ENCODE data around the gene USP54.
"Not testable (repeated sequence)": the region's sequence is repeated elsewhere in the genome, so short reads cannot be mapped to it uniquely, and the experiment has no call there.

Gene USP54

GRCh38 chr10:73620974-73621373 is 29.8 kb upstream of the USP54 start:
- H3K27me3 ChIP-seq (ENCODE audit: control insufficient read depth, insufficient read depth, low read length); H3K27ac ChIP-seq (ENCODE audit: low read depth, low read length); H3K4me1 ChIP-seq (ENCODE audit: control insufficient read depth, insufficient read depth, low read length); H3K9ac ChIP-seq (ENCODE audit: low read depth, low read length); H3K4me3 ChIP-seq (ENCODE audit: low read depth, low read length); H3K9me3 ChIP-seq (ENCODE audit: control insufficient read depth, insufficient read depth, low read length); H3K36me3 ChIP-seq (ENCODE audit: control insufficient read depth, insufficient read depth, low read length): not testable (repeated sequence)

- not testable (repeated sequence) for H3K36me3 ChIP-seq (ENCODE audit: control insufficient read depth, insufficient read depth, low read length); H3K4me1 ChIP-seq (ENCODE audit: control insufficient read depth, insufficient read depth, low read length); H3K9me3 ChIP-seq (ENCODE audit: control insufficient read depth, insufficient read depth, low read length); H3K27ac ChIP-seq (ENCODE audit: low read depth, low read length); H3K9ac ChIP-seq (ENCODE audit: low read depth, low read length); H3K4me3 ChIP-seq (ENCODE audit: low read depth, low read length); H3K27me3 ChIP-seq (ENCODE audit: control insufficient read depth, insufficient read depth, low read length)
Measured at GRCh38 chr10:73617143-73617542, 26.0 kb upstream of the USP54 start.

- no peaks in the 10 kb centered on the region for H3K36me3 ChIP-seq (ENCODE audit: control insufficient read depth, insufficient read depth, low read length)
- no peak overlapping the region for H3K27ac ChIP-seq (ENCODE audit: low read depth, low read length)
- no peak overlapping the region for H3K4me3 ChIP-seq (ENCODE audit: low read depth, low read length)
- no peak overlapping the region for H3K9ac ChIP-seq (ENCODE audit: low read depth, low read length)
- H3K4me1 ChIP-seq (ENCODE audit: control insufficient read depth, insufficient read depth, low read length), result no peaks in the 10 kb centered on the region
- H3K27me3 ChIP-seq (ENCODE audit: control insufficient read depth, insufficient read depth, low read length), result no peaks in the 10 kb centered on the region
- H3K9me3 ChIP-seq (ENCODE audit: control insufficient read depth, insufficient read depth, low read length), result no peaks in the 10 kb centered on the region
Measured at GRCh38 chr10:73614720-73615119, 23.6 kb upstream of the USP54 start.

GRCh38 chr10:73609116-73609515 is 18.0 kb upstream of the USP54 start:
- Histone ChIP-seq H3K9me3 (ENCODE audit: control insufficient read depth, insufficient read depth, low read length) (no peaks in the 10 kb centered on the region), H3K4me1 (ENCODE audit: control insufficient read depth, insufficient read depth, low read length) (no peaks in the 10 kb centered on the region), H3K27me3 (ENCODE audit: control insufficient read depth, insufficient read depth, low read length) (no peaks in the 10 kb centered on the region), H3K4me3 (ENCODE audit: low read depth, low read length) (no peak overlapping the region), H3K9ac (ENCODE audit: low read depth, low read length) (no peak overlapping the region), H3K36me3 (ENCODE audit: control insufficient read depth, insufficient read depth, low read length) (no peaks in the 10 kb centered on the region), H3K27ac (ENCODE audit: low read depth, low read length) (no peak overlapping the region)

- Histone ChIP-seq H3K9me3 (ENCODE audit: control insufficient read depth, insufficient read depth, low read length) (no peaks in the 10 kb centered on the region), H3K4me3 (ENCODE audit: low read depth, low read length) (no peak overlapping the region; the same call in 1 of the 2 replicates), H3K27ac (ENCODE audit: low read depth, low read length) (peak overlapping the region; percentile 84), H3K4me1 (ENCODE audit: control insufficient read depth, insufficient read depth, low read length) (peaks cover 11% of the 10 kb centered on the region), H3K36me3 (ENCODE audit: control insufficient read depth, insufficient read depth, low read length) (no peaks in the 10 kb centered on the region), H3K27me3 (ENCODE audit: control insufficient read depth, insufficient read depth, low read length) (no peaks in the 10 kb centered on the region), H3K9ac (ENCODE audit: low read depth, low read length) (peak overlapping the region; percentile 19)
Measured at GRCh38 chr10:73601486-73601921, 10.4 kb upstream of the USP54 start.

GRCh38 chr10:73597346-73597745 is 6.2 kb upstream of the USP54 start:
- Histone ChIP-seq H3K36me3 (ENCODE audit: control insufficient read depth, insufficient read depth, low read length) (no peaks in the 10 kb centered on the region), H3K27ac (ENCODE audit: low read depth, low read length) (no peak overlapping the region), H3K4me3 (ENCODE audit: low read depth, low read length) (no peak overlapping the region), H3K9me3 (ENCODE audit: control insufficient read depth, insufficient read depth, low read length) (no peaks in the 10 kb centered on the region), H3K9ac (ENCODE audit: low read depth, low read length) (no peak overlapping the region), H3K4me1 (ENCODE audit: control insufficient read depth, insufficient read depth, low read length) (peaks cover 16% of the 10 kb centered on the region), H3K27me3 (ENCODE audit: control insufficient read depth, insufficient read depth, low read length) (no peaks in the 10 kb centered on the region)

- Histone ChIP-seq H3K4me1 (ENCODE audit: control insufficient read depth, insufficient read depth, low read length) (peaks cover 40% of the 10 kb centered on the region), H3K36me3 (ENCODE audit: control insufficient read depth, insufficient read depth, low read length) (no peaks in the 10 kb centered on the region), H3K27ac (ENCODE audit: low read depth, low read length) (no peak overlapping the region), H3K9me3 (ENCODE audit: control insufficient read depth, insufficient read depth, low read length) (no peaks in the 10 kb centered on the region), H3K4me3 (ENCODE audit: low read depth, low read length) (no peak overlapping the region), H3K9ac (ENCODE audit: low read depth, low read length) (no peak overlapping the region), H3K27me3 (ENCODE audit: control insufficient read depth, insufficient read depth, low read length) (no peaks in the 10 kb centered on the region)
Measured at GRCh38 chr10:73593812-73594211, 2.7 kb upstream of the USP54 start.

GRCh38 chr10:73593110-73593509 is 2.0 kb upstream of the USP54 start:
- Histone ChIP-seq H3K4me3 (ENCODE audit: low read depth, low read length) (no peak overlapping the region), H3K9me3 (ENCODE audit: control insufficient read depth, insufficient read depth, low read length) (no peaks in the 10 kb centered on the region), H3K27me3 (ENCODE audit: control insufficient read depth, insufficient read depth, low read length) (no peaks in the 10 kb centered on the region), H3K4me1 (ENCODE audit: control insufficient read depth, insufficient read depth, low read length) (peaks cover 43% of the 10 kb centered on the region), H3K27ac (ENCODE audit: low read depth, low read length) (peak overlapping the region; percentile 98), H3K36me3 (ENCODE audit: control insufficient read depth, insufficient read depth, low read length) (no peaks in the 10 kb centered on the region), H3K9ac (ENCODE audit: low read depth, low read length) (no peak overlapping the region)

GRCh38 chr10:73591935-73592699 is 975 bp upstream of the USP54 start:
- Histone ChIP-seq H3K27ac (ENCODE audit: low read depth, low read length) (peak overlapping the region; percentile 98), H3K9ac (ENCODE audit: low read depth, low read length) (peak overlapping the region; percentile 80), H3K36me3 (ENCODE audit: control insufficient read depth, insufficient read depth, low read length) (no peaks in the 10 kb centered on the region), H3K27me3 (ENCODE audit: control insufficient read depth, insufficient read depth, low read length) (no peaks in the 10 kb centered on the region), H3K4me1 (ENCODE audit: control insufficient read depth, insufficient read depth, low read length) (peaks cover 43% of the 10 kb centered on the region), H3K9me3 (ENCODE audit: control insufficient read depth, insufficient read depth, low read length) (no peaks in the 10 kb centered on the region), H3K4me3 (ENCODE audit: low read depth, low read length) (peak overlapping the region; percentile 55)

GRCh38 chr10:73589563-73590126 is 1.5 kb downstream of the USP54 start:
- Histone ChIP-seq H3K9ac (ENCODE audit: low read depth, low read length) (no peak overlapping the region), H3K4me1 (ENCODE audit: control insufficient read depth, insufficient read depth, low read length) (peaks cover 43% of the 10 kb centered on the region), H3K27me3 (ENCODE audit: control insufficient read depth, insufficient read depth, low read length) (no peaks in the 10 kb centered on the region), H3K4me3 (ENCODE audit: low read depth, low read length) (peak overlapping the region; percentile 34; the same call in 1 of the 2 replicates), H3K27ac (ENCODE audit: low read depth, low read length) (peak overlapping the region; percentile 1), H3K36me3 (ENCODE audit: control insufficient read depth, insufficient read depth, low read length) (no peaks in the 10 kb centered on the region), H3K9me3 (ENCODE audit: control insufficient read depth, insufficient read depth, low read length) (no peaks in the 10 kb centered on the region)

GRCh38 chr10:73588656-73589055 is 2.5 kb downstream of the USP54 start:
- Histone ChIP-seq H3K4me3 (ENCODE audit: low read depth, low read length) (no peak overlapping the region), H3K9ac (ENCODE audit: low read depth, low read length) (no peak overlapping the region), H3K9me3 (ENCODE audit: control insufficient read depth, insufficient read depth, low read length) (no peaks in the 10 kb centered on the region), H3K27me3 (ENCODE audit: control insufficient read depth, insufficient read depth, low read length) (no peaks in the 10 kb centered on the region), H3K27ac (ENCODE audit: low read depth, low read length) (peak overlapping the region; percentile 1), H3K4me1 (ENCODE audit: control insufficient read depth, insufficient read depth, low read length) (peaks cover 43% of the 10 kb centered on the region), H3K36me3 (ENCODE audit: control insufficient read depth, insufficient read depth, low read length) (no peaks in the 10 kb centered on the region)
